Fibroblast of lung (primary cell): ENCODE measurements around the gene PATJ.

Source experiments
- EZH2 ChIP-seq: IDR thresholded peaks from 2 replicates; pipeline ENCODE4 v1.5.1; 2012; ENCODE audit warnings: low read length, control low read depth, mild to moderate bottlenecking; ENCODE audit errors: missing control alignments
- TF ChIP-seq, protein P1 (sequence below), 2 donors: IDR thresholded peaks in 1 of 2; conservative IDR thresholded peaks in 1 of 2; 1 replicate in 1 of 2; 2 replicates in 1 of 2; pipeline ENCODE4 v1.5.1; 2011 to 2012; ENCODE audit warnings: low read length in 2 of 2, control low read depth in 1 of 2, inconsistent platforms in 1 of 2, low read depth in 1 of 2, mild to moderate bottlenecking in 1 of 2

DNA sequence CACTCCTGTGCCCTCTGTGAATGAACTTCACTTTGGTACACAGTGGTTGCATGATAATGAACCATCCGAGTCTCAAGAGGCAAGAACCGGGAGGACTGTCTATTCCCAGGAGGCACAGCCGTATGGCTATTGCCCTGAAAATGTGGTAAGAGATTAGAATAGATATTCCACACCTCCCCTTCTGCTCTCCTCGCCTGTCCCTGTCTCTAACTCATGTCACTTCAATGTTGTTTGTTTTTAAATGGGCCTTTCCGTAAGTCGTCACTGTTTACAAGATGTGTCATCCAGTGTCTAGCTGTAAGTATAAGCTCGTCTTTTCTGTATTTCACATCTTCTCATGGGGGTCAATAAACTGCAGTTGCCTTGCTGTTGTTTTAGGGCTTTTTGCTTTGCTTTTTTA lies 122.2 kb downstream of the PATJ start:
- TF ChIP-seq, protein P1, sequence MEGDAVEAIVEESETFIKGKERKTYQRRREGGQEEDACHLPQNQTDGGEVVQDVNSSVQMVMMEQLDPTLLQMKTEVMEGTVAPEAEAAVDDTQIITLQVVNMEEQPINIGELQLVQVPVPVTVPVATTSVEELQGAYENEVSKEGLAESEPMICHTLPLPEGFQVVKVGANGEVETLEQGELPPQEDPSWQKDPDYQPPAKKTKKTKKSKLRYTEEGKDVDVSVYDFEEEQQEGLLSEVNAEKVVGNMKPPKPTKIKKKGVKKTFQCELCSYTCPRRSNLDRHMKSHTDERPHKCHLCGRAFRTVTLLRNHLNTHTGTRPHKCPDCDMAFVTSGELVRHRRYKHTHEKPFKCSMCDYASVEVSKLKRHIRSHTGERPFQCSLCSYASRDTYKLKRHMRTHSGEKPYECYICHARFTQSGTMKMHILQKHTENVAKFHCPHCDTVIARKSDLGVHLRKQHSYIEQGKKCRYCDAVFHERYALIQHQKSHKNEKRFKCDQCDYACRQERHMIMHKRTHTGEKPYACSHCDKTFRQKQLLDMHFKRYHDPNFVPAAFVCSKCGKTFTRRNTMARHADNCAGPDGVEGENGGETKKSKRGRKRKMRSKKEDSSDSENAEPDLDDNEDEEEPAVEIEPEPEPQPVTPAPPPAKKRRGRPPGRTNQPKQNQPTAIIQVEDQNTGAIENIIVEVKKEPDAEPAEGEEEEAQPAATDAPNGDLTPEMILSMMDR (conservative IDR thresholded peaks at IDR 0.05 in 1 of 2, IDR thresholded peaks at IDR 0.05 in 1 of 2; ENCODE audit: low read depth in 1 of 2, low read length in 2 of 2): no peak
- TF ChIP-seq EZH2: no peak
